ENCODE measurements around the gene SAMHD1.
"Not testable (repeated sequence)": the region's sequence is repeated elsewhere in the genome, so short reads cannot be mapped to it uniquely, and the experiment has no call there.

The SAMHD1 gene

GRCh38 chr20:36951979-36952738, 651 bp upstream of the SAMHD1 start:
- DNase-seq, result no peak

GRCh38 chr20:36950414-36951197, 902 bp downstream of the SAMHD1 start:
- no peak for DNase-seq

GRCh38 chr20:36941401-36941835, 10.1 kb downstream of the SAMHD1 start:
- DNase-seq, result no peak

GRCh38 chr20:36937402-36937770, 14.1 kb downstream of the SAMHD1 start:
- DNase-seq, result no peak

GRCh38 chr20:36936761-36937401, 14.6 kb downstream of the SAMHD1 start:
- not testable (repeated sequence) for DNase-seq

GRCh38 chr20:36936341-36936740, 15.2 kb downstream of the SAMHD1 start:
- DNase-seq, result no peak

- not testable (repeated sequence) for DNase-seq
Observed at GRCh38 chr20:36933571-36933970, 17.9 kb downstream of the SAMHD1 start.

GRCh38 chr20:36932476-36933426, 18.8 kb downstream of the SAMHD1 start:
- no peak for DNase-seq

- not testable (repeated sequence) for DNase-seq
Observed at GRCh38 chr20:36932067-36932466, 19.4 kb downstream of the SAMHD1 start.

GRCh38 chr20:36929691-36930090, 21.8 kb downstream of the SAMHD1 start:
- no peak for DNase-seq

GRCh38 chr20:36929290-36929689, 22.2 kb downstream of the SAMHD1 start:
- no peak for DNase-seq

GRCh38 chr20:36927704-36928103, 23.8 kb downstream of the SAMHD1 start:
- DNase-seq, result no peak

- no peak for DNase-seq
Observed at GRCh38 chr20:36926653-36927200, 24.8 kb downstream of the SAMHD1 start.

- no peak for DNase-seq
Observed at GRCh38 chr20:36925234-36925633, 26.3 kb downstream of the SAMHD1 start.

GRCh38 chr20:36924167-36925045, 27.1 kb downstream of the SAMHD1 start:
- no peak for DNase-seq

- DNase-seq, result no peak
Observed at GRCh38 chr20:36920334-36920730, 31.2 kb downstream of the SAMHD1 start.

- peak; percentile 33 for DNase-seq
Observed at GRCh38 chr20:36919715-36920333, 31.7 kb downstream of the SAMHD1 start.

- DNase-seq, result no peak
Observed at GRCh38 chr20:36917943-36918342, 33.6 kb downstream of the SAMHD1 start.

GRCh38 chr20:36917240-36917639, 34.3 kb downstream of the SAMHD1 start:
- DNase-seq, result no peak

GRCh38 chr20:36916199-36916598, 35.3 kb downstream of the SAMHD1 start:
- DNase-seq, result no peak

GRCh38 chr20:36908603-36909002, 42.9 kb downstream of the SAMHD1 start:
- no peak for DNase-seq

Measured in NCI-H2029 (cell line).